Putamen (tissue), 1 donor: ENCODE measurements around the gene ETS2.

ENCODE experiments used
- DNase-seq: peaks from one replicate; pipeline ENCODE4 v3.0.0-alpha.2; 2016; ENCODE audit warnings: low spot score

The ETS2 gene

GRCh38 chr21:38780879-38781278 is 24.9 kb upstream of the ETS2 start:
- DNase-seq: no peak

GRCh38 chr21:38784458-38785266 is 21.1 kb upstream of the ETS2 start:
- DNase-seq: no peak

DNA sequence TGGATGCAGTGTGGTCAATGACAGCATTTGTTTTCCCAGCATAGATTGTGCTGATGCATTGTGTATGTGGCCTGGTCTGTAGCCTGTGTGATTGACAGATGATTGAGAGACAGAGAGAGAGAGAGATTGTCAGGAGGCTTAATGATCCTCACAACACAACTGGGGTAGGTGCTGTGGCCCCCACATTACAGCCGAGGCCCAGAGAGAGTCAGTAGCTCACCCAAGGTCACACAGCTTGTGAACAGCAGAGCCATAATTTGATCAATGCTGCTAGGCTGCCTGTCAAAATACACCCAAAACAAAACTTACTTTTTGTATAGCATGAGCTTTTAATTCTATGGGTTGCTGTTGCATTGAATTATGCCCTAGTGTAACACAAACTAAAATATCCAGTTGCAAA is 20.2 kb upstream of the ETS2 start:
- no peak for DNase-seq

- DNase-seq: no peak
Observed at GRCh38 chr21:38787016-38787415, 18.7 kb upstream of the ETS2 start.

- no peak for DNase-seq
Observed at GRCh38 chr21:38787461-38788274, 18.1 kb upstream of the ETS2 start.

DNA sequence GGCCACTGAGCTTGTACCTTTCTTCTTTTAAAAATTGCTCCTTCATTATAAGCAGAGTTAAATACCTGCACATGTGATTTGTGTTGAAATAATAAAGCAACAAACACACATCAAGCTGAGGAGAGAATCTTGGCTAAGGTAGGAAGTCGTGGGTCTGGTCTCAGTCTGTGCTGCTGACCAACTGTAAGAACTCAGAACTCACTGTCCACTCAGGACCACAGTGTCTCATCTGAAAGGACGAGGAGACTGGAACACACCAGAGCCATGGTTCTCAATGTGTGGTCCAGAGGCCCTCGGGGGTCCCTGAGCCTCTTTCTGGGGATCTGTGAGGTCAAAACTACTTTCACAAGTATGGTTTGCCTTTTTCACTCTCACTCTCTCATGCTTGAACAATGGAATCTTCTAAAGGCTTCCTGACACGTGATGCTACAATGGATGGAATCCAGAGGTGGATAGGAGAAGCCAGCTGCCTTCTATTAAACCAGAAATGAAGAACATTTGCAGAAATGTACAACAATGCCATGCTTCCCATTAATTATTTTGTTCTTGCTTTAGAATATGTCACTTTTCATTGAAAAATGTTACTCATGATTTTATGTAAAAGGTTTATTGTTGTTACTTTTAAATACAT is 17.3 kb upstream of the ETS2 start:
- DNase-seq: no peak

DNA sequence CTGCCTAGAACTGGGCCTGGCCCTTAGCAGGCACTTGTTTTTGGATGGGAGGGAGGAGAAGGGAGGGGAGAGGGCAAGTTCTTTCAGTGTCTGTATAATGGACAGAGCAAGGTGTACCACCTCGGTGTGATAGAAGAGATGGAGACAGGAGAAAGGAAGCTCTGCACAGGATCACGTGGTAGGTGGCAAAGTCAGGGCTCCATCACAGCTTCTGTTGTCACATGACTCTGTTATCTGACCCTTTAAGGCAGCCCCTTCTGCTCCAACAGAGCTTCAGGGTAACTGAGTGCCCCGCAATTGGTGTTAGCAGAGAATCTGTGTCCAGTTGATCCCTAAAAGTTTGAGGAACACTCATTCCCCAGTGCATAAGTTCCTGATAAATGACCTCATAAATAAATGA is 16.5 kb upstream of the ETS2 start:
- DNase-seq: no peak

DNA sequence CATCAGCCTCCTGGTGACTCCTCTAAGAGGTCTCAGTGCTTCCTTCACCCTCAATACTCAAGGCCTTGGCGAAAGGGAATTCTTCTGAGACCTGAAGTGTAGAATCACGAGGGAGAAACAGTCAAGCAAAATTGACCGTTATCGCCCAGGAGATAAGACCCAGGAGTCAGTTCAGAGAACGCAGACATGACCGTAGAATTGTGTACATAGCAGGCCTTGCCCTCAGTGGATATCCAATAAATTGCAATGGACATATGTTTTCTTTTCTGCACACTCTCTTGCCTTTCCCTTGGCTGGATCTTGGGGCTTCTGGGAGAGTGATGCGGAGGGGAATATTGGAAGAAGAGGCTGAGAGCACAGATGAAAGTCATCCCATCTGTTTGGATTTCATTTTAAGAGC is 15.7 kb upstream of the ETS2 start:
- DNase-seq: no peak

- DNase-seq: no peak
Observed at GRCh38 chr21:38790961-38791360, 14.8 kb upstream of the ETS2 start.

DNA sequence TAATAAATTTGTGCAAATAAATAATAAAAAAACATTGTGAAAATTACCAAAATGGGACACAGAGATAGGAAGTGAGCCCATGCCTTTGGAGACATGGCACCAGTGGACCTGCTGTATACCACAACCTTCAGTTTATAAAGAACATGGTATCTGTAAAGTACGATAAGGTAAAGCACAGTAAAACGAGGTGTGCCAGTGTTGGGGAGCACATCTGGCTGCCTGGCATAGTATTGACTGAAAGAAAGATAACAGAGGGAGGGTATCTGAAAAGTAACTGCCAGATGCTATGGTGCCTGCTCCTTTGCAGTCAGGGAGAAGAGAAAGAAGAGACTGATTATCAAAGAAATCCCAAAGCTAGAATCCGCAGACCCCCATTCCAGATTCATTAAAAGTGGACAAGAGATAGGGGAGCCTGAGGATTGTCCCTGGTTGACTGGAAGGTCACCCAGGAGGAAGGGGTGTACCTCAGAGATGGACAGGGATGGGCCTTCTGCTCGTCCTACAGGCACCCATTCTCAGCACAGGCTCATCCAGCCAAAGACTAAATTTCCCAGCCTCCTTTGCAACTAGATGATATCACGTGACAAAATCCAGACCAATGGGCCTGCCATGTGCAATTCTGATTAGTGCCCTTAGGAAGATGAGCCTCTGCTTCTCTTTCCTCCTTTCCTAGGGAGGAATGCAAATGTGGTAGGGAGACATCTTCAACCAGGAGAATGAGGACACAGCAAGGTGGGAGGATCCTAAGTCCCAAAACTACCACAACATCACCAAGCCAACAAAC is 12.9 kb upstream of the ETS2 start:
- no peak for DNase-seq

DNA sequence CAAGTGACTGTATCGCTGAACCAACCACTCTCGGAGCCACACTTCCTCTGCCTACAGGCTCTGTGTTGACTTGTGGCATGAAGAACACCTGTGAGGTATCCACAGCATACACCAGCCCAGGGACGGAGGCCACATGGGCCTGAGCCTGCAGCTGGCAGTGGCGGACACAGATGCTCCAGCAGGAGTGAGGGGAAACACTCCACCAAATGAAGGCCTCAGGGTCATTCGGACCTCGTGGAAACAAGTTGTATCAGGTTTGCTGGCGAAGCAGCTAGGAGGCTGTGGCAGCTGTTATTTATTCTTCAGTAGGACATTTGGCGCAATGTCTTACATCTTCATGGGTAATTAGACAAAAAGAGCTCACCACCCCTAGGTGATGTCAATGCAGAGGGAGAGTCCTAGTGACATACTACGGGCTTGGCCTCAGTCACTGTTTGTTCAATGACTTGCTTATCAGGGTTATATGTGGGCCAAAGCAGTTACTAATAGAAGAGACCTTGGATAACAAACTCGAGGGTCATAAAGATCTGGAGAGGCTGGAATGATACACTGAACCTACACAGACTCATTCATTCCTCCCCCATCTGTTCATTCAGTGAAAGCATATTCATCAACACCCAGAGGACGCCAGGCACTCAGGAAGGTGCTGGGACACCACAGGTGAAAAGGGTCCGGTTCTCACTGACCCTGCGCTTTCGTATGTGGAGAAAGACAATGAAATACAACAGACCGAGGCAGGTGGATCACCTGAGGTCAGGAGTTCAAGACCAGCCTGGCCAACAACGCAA is 11.6 kb upstream of the ETS2 start:
- DNase-seq: no peak

DNA sequence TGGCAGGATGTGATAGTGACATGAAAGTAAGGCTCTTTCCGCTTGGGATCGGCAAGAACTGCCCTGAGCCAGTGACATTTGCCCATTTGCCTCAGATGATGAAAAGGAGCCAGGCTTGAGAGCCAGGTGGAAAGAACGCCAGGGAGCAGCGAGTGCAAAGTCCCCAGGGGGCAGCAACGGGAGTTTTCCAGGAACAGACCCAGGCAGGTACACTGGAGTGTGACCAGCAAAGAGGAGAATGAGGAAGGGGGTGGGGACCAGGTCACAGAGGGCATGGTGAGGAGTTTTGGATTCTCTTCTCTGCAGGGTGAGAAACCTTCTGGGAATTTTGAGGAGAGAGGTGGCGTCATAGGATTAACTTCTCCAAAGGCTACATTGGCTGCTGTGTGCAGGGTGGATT is 10.8 kb upstream of the ETS2 start:
- DNase-seq: no peak

DNA sequence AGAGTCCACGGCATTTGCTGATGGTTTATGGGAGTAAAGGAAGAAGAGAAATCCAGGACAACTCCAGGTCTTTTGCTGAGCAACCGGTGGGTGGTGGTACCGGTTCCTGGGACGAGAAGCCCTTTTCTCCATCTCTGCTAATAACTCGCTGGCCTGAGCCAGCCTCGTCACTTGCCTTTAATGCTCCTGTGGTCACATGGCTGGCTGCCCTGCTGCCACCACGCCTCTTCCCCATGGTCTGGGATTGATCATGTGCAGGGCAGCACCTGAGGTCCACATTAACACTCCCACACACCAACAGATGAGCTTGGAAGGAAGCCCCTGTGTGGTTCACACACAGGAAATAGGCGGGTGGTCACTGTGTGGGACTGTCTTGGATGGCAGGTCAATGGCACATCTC is 10.3 kb upstream of the ETS2 start:
- no peak for DNase-seq

DNA sequence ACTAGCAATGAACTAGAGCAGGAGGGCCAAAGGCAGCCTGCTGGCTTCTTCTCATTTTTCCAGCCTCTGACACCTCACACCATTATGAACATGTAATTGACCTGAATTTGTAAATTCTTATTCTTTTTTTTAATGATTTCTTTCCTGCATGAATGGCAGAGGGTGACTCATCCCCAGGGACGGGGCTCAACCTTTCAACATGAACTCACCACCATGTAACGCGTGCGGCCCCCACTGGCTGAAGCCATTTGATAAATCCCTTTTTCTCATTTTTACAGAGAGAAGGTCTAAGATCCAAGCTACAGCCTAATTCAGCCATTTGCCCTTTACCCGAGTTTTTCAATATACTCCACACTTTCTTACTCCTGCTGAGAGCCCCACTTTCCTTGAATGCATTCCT is 9.3 kb upstream of the ETS2 start:
- no peak for DNase-seq

DNA sequence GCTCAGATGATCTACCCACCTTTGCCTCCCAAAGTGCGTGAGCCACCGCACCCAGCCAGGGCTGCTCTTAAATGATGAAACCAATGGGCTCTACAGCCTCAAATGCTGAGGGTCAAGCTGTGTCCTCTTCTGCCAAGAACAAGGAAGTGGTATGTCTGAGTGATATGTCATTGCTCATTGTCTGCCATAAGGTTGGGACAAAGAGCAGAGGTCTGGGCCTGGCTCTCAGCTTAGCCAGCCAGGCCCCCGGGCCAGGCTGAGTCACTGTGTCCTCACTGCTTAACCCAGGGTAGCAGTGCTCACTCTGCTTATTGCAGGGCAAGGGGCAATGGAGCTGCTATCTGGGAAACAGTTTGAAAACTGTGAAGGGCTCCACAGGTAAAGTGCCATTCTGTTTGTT is 8.3 kb upstream of the ETS2 start:
- DNase-seq: no peak

DNA sequence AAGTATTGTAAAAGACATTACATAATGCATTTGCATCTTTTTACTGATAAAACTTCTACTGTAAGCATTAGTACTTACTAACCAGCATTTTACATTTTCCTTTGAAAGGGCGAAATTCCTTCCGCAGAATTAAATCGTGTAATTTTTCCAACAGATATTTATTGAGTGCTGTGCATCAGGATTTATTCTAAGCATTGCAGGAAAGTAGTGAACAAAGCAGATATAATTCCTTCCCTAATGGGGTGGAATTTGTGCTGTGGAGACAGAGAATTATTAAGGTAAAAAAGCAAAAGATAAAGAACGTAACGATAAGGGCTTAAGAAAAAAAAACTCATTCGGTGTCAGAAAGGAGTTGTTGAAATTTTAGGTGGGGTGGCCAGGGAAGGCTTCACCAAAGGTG is 7.6 kb upstream of the ETS2 start:
- DNase-seq: no peak

- DNase-seq: no peak
Observed at GRCh38 chr21:38798481-38798882, 7.2 kb upstream of the ETS2 start.

DNA sequence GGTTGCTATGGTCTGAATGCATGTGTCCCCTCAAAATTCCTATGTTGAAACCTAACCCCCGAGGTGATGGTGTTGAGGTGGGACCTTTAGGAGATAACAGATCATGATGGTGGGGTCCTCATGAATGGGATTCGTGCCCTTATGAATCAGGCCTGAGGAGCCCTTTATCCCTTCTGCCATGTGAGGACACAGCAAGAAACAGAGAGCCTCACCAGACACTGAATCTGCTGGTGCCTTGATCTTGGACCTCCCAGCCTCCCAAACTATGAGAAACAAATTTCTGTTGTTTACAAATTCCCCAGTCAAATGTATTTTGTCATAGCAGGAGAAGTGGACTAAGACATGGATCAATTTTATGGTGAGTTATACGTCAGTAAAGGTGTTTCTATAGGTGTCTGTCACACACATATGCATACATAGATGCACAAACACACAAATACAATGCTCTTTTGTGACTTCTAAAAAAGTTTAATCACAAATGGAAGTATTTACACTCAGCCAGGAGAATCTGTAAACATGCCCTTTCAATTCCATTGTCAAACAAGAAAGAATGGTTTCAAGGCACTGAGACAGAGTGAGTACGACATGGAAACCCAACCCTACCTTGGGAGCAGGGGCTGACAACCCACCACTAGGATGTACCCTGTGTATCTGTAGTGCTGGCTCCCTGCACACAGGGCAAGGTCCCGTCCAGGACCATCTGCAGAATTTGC is 5.5 kb upstream of the ETS2 start:
- DNase-seq: no peak

GRCh38 chr21:38800924-38801744 is 4.6 kb upstream of the ETS2 start:
- DNase-seq: no peak
